IMR-90 (cell line): Measurements from ENCODE around the gene PRTG. TPM values are rescaled to one million over a fixed set of nuclear protein-coding genes. Genes with fewer than 3 reads are reported as not detected.

Experiments
- ATAC-seq: fragments of 200-7000 bp; cut with Tn5 transposase; 2 replicates; pipeline ENCODE4 v1.9.1; 2020; ENCODE audit warnings: low read depth, mild to moderate bottlenecking, moderate library complexity
- BruUV-seq: library from RNA; stranded (reverse); fragments of 400-500 nt; replicated peaks from 2 replicates; lab custom pipeline; 2021; lab: Mats Ljungman, UMichigan
- CTCF ChIA-PET: fragments of 300-600 bp; formaldehyde crosslinking; extraction: SDS; loops from one replicate; lab custom pipeline; 2021; ENCODE audit warnings: antibody characterized with exemption; lab: Yijun Ruan, JAX
- POLR2A ChIA-PET: fragments of 300-600 bp; sonication (Branson Sonifier 250); formaldehyde crosslinking; loops from one replicate; lab custom pipeline; 2022; ENCODE audit warnings: antibody characterized with exemption; ENCODE audit not compliant: unreplicated experiment; lab: Charles Lee
- DNase-seq: peaks from one replicate; pipeline ENCODE4 v3.0.0; 2013
- H2AFZ ChIP-seq: replicated peaks from 2 replicates; pipeline ENCODE3; 2013; ENCODE audit warnings: low read length, mild to moderate bottlenecking; ENCODE audit not compliant: poor library complexity
- H2AK5ac ChIP-seq: 2 replicates; pipeline ENCODE4 v1.6.1; 2013; ENCODE audit warnings: low read depth, low read length, inconsistent platforms
- H2AK9ac ChIP-seq: replicated peaks from 2 replicates; pipeline ENCODE3; 2013; ENCODE audit warnings: mild to moderate bottlenecking, low read depth, low read length, moderate library complexity; ENCODE audit not compliant: poor library complexity
- H2BK120ac ChIP-seq: 2 replicates; pipeline ENCODE4 v1.6.1; 2013; ENCODE audit warnings: low read depth, low read length, inconsistent platforms
- H2BK15ac ChIP-seq: 3 replicates; pipeline ENCODE4 v1.6.1; 2013; ENCODE audit warnings: low read depth, low read length, inconsistent platforms
- H2BK20ac ChIP-seq: 2 replicates; pipeline ENCODE4 v1.6.1; 2013; ENCODE audit warnings: low read depth, mild to moderate bottlenecking, inconsistent platforms, low read length, moderate library complexity
- H2BK5ac ChIP-seq: 2 replicates; pipeline ENCODE4 v1.6.1; 2013; ENCODE audit warnings: mild to moderate bottlenecking, low read depth, low read length, inconsistent platforms; ENCODE audit not compliant: poor library complexity, severe bottlenecking
- H3K14ac ChIP-seq: replicated peaks from 2 replicates; pipeline ENCODE4 v1.6.1; 2013; ENCODE audit warnings: low read depth, low read length, inconsistent platforms
- H3K18ac ChIP-seq: 2 replicates; pipeline ENCODE4 v1.6.1; 2013; ENCODE audit warnings: low read depth, low read length, control low read depth
- H3K23ac ChIP-seq: 2 replicates; pipeline ENCODE4 v1.6.1; 2013; ENCODE audit warnings: low read depth, low read length, inconsistent platforms
- H3K27ac ChIP-seq: 2 replicates; pipeline ENCODE4 v1.5.1; 2013; ENCODE audit warnings: mild to moderate bottlenecking, control low read depth, low read length; ENCODE audit not compliant: insufficient read depth
- H3K27me3 ChIP-seq: 2 replicates; pipeline ENCODE4 v1.6.1; 2013; ENCODE audit warnings: low read length; ENCODE audit not compliant: control insufficient read depth, insufficient read depth
- H3K36me3 ChIP-seq: 2 replicates; pipeline ENCODE4 v1.6.1; 2013; ENCODE audit warnings: low read length, mixed read lengths; ENCODE audit not compliant: control insufficient read depth, insufficient read depth
- H3K4ac ChIP-seq: 2 replicates; pipeline ENCODE4 v1.6.1; 2013; ENCODE audit warnings: low read depth, low read length, inconsistent platforms
- H3K4me1 ChIP-seq: 2 replicates; pipeline ENCODE4 v1.6.1; 2013; ENCODE audit warnings: low read length, mixed read lengths; ENCODE audit not compliant: control insufficient read depth, insufficient read depth
- H3K4me2 ChIP-seq: 2 replicates; pipeline ENCODE4 v1.6.1; 2013; ENCODE audit warnings: low read depth, mild to moderate bottlenecking, control low read depth, low read length, moderate library complexity
- H3K4me3 ChIP-seq: 2 replicates; pipeline ENCODE4 v1.5.1; 2013; ENCODE audit warnings: low read depth, mild to moderate bottlenecking, control low read depth, low read length, moderate library complexity; ENCODE audit not compliant: insufficient read depth
- H3K56ac ChIP-seq: 2 replicates; pipeline ENCODE4 v1.6.1; 2013; ENCODE audit warnings: low read length, inconsistent platforms; ENCODE audit not compliant: insufficient read depth; ENCODE audit errors: extremely low read depth
- H3K79me1 ChIP-seq, 2 experiments: 2 replicates each; pipeline ENCODE4 v1.6.1; 2013; ENCODE audit warnings: low read length in 2 of 2, inconsistent platforms in 1 of 2, low read depth in 1 of 2
- H3K9ac ChIP-seq: 2 replicates; pipeline ENCODE4 v1.6.1; 2013; ENCODE audit warnings: low read depth, low read length, control low read depth
- H3K9me1 ChIP-seq: 2 replicates; pipeline ENCODE4 v1.6.1; 2013; ENCODE audit warnings: low read length, inconsistent platforms; ENCODE audit not compliant: insufficient read depth
- H3K9me3 ChIP-seq: 2 replicates; pipeline ENCODE4 v1.6.1; 2013; ENCODE audit warnings: low read length; ENCODE audit not compliant: control insufficient read depth, insufficient read depth
- H4K20me1 ChIP-seq: 2 replicates; pipeline ENCODE4 v1.6.1; 2013; ENCODE audit warnings: low read length, inconsistent platforms; ENCODE audit not compliant: insufficient read depth
- H4K5ac ChIP-seq: 2 replicates; pipeline ENCODE4 v1.6.1; 2013; ENCODE audit warnings: mild to moderate bottlenecking, low read depth, low read length, control low read depth
- H4K8ac ChIP-seq, 2 experiments: 2 replicates each; pipeline ENCODE4 v1.6.1; 2013; ENCODE audit warnings: low read depth in 2 of 2, low read length in 2 of 2, control low read depth in 1 of 2, inconsistent platforms in 1 of 2
- H4K91ac ChIP-seq: 2 replicates; pipeline ENCODE4 v1.6.1; 2013; ENCODE audit warnings: low read depth, low read length, inconsistent platforms; ENCODE audit not compliant: insufficient read depth
- BHLHE40 ChIP-seq: fragments of 150-350 bp; IDR thresholded peaks from 2 replicates; pipeline ENCODE4 v1.6.1; 2016; ENCODE audit warnings: mild to moderate bottlenecking, low read depth, low read length
- FOS ChIP-seq: fragments of 150-350 bp; IDR thresholded peaks from 2 replicates; pipeline ENCODE4 v1.6.1; 2016; ENCODE audit warnings: low read depth, low read length
- POLR2A ChIP-seq: IDR thresholded peaks from 2 replicates; pipeline ENCODE4 v1.6.1; 2012; ENCODE audit warnings: mild to moderate bottlenecking, low read depth, low read length
- RCOR1 ChIP-seq: IDR thresholded peaks from 2 replicates; pipeline ENCODE4 v1.6.1; 2012; ENCODE audit warnings: mild to moderate bottlenecking, low read length, improper control_type of control experiment; ENCODE audit not compliant: insufficient replicate concordance
- WGBS, 2 experiments: methylation state at CpG; one replicate each; pipeline versions ENCODE4 v1.1.5 to v1.1.7; 2013; ENCODE audit warnings: missing lambda C conversion rate in 2 of 2; ENCODE audit not compliant: insufficient read length in 1 of 2; ENCODE audit errors: extremely low coverage in 2 of 2; 5-methylcytosine and 5-hydroxymethylcytosine counted together
- dilution Hi-C: fragments of 300-500 bp; cut with HindIII; formaldehyde crosslinking; loops from one replicate; pipeline ENCODE4 v1.14.3; 2018; ENCODE audit warnings: low sequenced_read_pairs; ENCODE audit not compliant: unreplicated experiment
- in situ Hi-C: fragments of 300-500 bp; cut with MboI; formaldehyde crosslinking; loops from 3 replicates; pipeline ENCODE4 v1.14.3; 2019; ENCODE audit warnings: low sequenced_read_pairs, inconsistent platforms, mixed read lengths
- intact Hi-C: fragments of 100-400 bp; cut with micrococcal nuclease; formaldehyde crosslinking; loops from 2 replicates; pipeline ENCODE4 v1.10.0; 2022
- polyA plus RNA-seq, 3 experiments: library from polyadenylated mRNA; depleted of rRNA; stranded (reverse); fragments of >200 nt; gene quantifications; 2 replicates each; pipeline ENCODE4 v1.2.3, GENCODE V29; 2012; ENCODE audit warnings: low replicate concordance in 1 of 3
- total RNA-seq: library from RNA; depleted of rRNA; stranded (reverse); fragments of >200 nt; gene quantifications from 2 replicates; pipeline ENCODE4 v1.2.3, GENCODE V29; 2012
- TF ChIP-seq, protein P1 (sequence below): fragments of 150-350 bp; IDR thresholded peaks from 2 replicates; pipeline ENCODE4 v1.6.1; 2016; ENCODE audit warnings: low read depth, mild to moderate bottlenecking, low read length, moderate library complexity, borderline replicate concordance
- TF ChIP-seq, protein P2 (sequence below): fragments of 150-350 bp; IDR thresholded peaks from 2 replicates; pipeline ENCODE4 v1.6.1; 2017; ENCODE audit warnings: mild to moderate bottlenecking, antibody characterized with exemption, low read length, low read depth

The PRTG gene
- total and polyA plus RNA-seq, 2 of the 4 experiments (the other 2 are of a cell fraction): 0.99 to 1.4 TPM

DNA sequence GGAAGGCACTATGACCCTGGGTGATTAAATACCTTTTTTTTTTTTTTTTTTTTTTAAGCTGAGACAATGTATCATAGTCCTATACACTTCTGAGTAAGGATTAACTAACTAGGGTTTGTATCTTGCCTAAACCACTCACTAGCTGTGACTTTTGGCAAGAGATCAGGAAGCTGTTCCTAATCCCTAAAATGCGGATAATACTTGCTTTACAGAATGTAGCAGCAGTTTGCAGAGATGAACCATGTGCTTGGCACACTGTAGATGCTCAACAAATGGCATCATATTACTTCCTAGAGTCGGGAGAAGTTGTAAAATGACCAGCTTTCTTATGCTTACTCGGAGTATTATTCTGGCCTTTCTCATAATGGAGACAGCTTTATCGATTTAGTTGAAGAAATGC lies 129.2 kb downstream of the PRTG start:
- ATAC-seq (no peak), DNase-seq (no peak)
- Histone ChIP-seq H4K91ac (no peak overlapping the region), H3K79me1 (no peaks in the 10 kb centered on the region), H2BK120ac (no peak overlapping the region), H3K9me3 (no peaks in the 10 kb centered on the region), H3K9me1 (no peaks in the 10 kb centered on the region), H2BK20ac (no peak overlapping the region), H3K56ac (no peak overlapping the region), H4K5ac (no peak overlapping the region), H3K18ac (no peak overlapping the region), H3K36me3 (no peaks in the 10 kb centered on the region), H3K4me2 (no peak overlapping the region), H2AK9ac (no peak overlapping the region), H2AK5ac (no peak overlapping the region), H3K4me3 (no peak overlapping the region), H3K23ac (no peak overlapping the region), H2BK15ac (no peak overlapping the region), H3K27me3 (no peaks in the 10 kb centered on the region), H3K9ac (no peak overlapping the region), H3K27ac (no peak overlapping the region), H4K8ac (no peak overlapping the region), H2BK5ac (no peak overlapping the region), H2AFZ (no peak overlapping the region), H3K14ac (no peak overlapping the region), H4K20me1 (no peaks in the 10 kb centered on the region), H3K4me1 (no peaks in the 10 kb centered on the region), H3K4ac (no peak overlapping the region)
- ChIA-PET POLR2A (interaction anchor here (0.6 kb wide), 1 partner anchor 14 kb away, joined by 4 read pairs; no protein-coding TSS in a partner anchor), CTCF (no interaction called here)
- TF ChIP-seq FOS: no peak
- no peak for TF ChIP-seq BHLHE40
- TF ChIP-seq, protein P1, sequence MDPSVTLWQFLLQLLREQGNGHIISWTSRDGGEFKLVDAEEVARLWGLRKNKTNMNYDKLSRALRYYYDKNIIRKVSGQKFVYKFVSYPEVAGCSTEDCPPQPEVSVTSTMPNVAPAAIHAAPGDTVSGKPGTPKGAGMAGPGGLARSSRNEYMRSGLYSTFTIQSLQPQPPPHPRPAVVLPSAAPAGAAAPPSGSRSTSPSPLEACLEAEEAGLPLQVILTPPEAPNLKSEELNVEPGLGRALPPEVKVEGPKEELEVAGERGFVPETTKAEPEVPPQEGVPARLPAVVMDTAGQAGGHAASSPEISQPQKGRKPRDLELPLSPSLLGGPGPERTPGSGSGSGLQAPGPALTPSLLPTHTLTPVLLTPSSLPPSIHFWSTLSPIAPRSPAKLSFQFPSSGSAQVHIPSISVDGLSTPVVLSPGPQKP: no peak
- no peak for TF ChIP-seq RCOR1
- TF ChIP-seq, protein P2, sequence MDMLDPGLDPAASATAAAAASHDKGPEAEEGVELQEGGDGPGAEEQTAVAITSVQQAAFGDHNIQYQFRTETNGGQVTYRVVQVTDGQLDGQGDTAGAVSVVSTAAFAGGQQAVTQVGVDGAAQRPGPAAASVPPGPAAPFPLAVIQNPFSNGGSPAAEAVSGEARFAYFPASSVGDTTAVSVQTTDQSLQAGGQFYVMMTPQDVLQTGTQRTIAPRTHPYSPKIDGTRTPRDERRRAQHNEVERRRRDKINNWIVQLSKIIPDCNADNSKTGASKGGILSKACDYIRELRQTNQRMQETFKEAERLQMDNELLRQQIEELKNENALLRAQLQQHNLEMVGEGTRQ: no peak
- TF ChIP-seq POLR2A: no peak
- in situ Hi-C loops (no loop called here), dilution Hi-C loops (no loop called here), intact Hi-C loops (no loop called here)
- WGBS, 2 experiments: 33% methylated on average over 1 of the region's 4 CpGs; no CpG with 5 or more reads in 1 of the 2 experiments
- BruUV-seq: no TSS peak
